KOPT-K1 (cell line): ENCODE data around the gene LRP1B.

ENCODE experiments used
- H3K27ac ChIP-seq: fragments of 200-600 bp; sonication (generic); 2 replicates; pipeline ENCODE4 v1.5.1; 2016; ENCODE audit warnings: antibody characterized with exemption, mild to moderate bottlenecking, low read depth, low read length; ENCODE audit not compliant: poor library complexity, severe bottlenecking
- H3K36me3 ChIP-seq: fragments of 200-600 bp; sonication (generic); 2 replicates; pipeline ENCODE4 v1.5.1; 2017; ENCODE audit warnings: antibody characterized with exemption, mild to moderate bottlenecking, low read length, moderate library complexity; ENCODE audit not compliant: insufficient read depth
- H3K9me3 ChIP-seq: fragments of 200-600 bp; sonication (generic); 2 replicates; pipeline ENCODE4 v1.5.1; 2017; ENCODE audit warnings: antibody characterized with exemption, low read length, mild to moderate bottlenecking; ENCODE audit not compliant: insufficient read depth, poor library complexity, severe bottlenecking

LRP1B gene

GRCh38 chr2:140641163-140641562 is 1489.7 kb downstream of the LRP1B start:
- Histone ChIP-seq H3K36me3 (no peaks in the 10 kb centered on the region), H3K9me3 (no peaks in the 10 kb centered on the region), H3K27ac (no peak overlapping the region)

GRCh38 chr2:140639628-140640027 is 1491.2 kb downstream of the LRP1B start:
- H3K36me3 ChIP-seq: no peaks in the 10 kb centered on the region
- H3K9me3 ChIP-seq: no peaks in the 10 kb centered on the region
- no peak overlapping the region for H3K27ac ChIP-seq

GRCh38 chr2:140630557-140630956 is 1500.3 kb downstream of the LRP1B start:
- no peaks in the 10 kb centered on the region for H3K9me3 ChIP-seq
- H3K36me3 ChIP-seq: no peaks in the 10 kb centered on the region
- no peak overlapping the region for H3K27ac ChIP-seq

GRCh38 chr2:140627885-140628284 is 1502.9 kb downstream of the LRP1B start:
- H3K27ac ChIP-seq: no peak overlapping the region
- H3K9me3 ChIP-seq: no peaks in the 10 kb centered on the region
- H3K36me3 ChIP-seq: no peaks in the 10 kb centered on the region

- H3K9me3 ChIP-seq: no peaks in the 10 kb centered on the region
- H3K36me3 ChIP-seq: no peaks in the 10 kb centered on the region
- no peak overlapping the region for H3K27ac ChIP-seq
Observed at GRCh38 chr2:140627136-140627535, 1503.7 kb downstream of the LRP1B start.

GRCh38 chr2:140624200-140624599 is 1506.6 kb downstream of the LRP1B start:
- no peaks in the 10 kb centered on the region for H3K9me3 ChIP-seq
- H3K36me3 ChIP-seq: no peaks in the 10 kb centered on the region
- H3K27ac ChIP-seq: no peak overlapping the region

- Histone ChIP-seq H3K27ac (no peak overlapping the region), H3K36me3 (no peaks in the 10 kb centered on the region), H3K9me3 (no peaks in the 10 kb centered on the region)
Observed at GRCh38 chr2:140621583-140622362, 1509.0 kb downstream of the LRP1B start.

GRCh38 chr2:140604788-140605187 is 1526.0 kb downstream of the LRP1B start:
- H3K36me3 ChIP-seq: no peaks in the 10 kb centered on the region
- H3K9me3 ChIP-seq: no peaks in the 10 kb centered on the region
- H3K27ac ChIP-seq: no peak overlapping the region

GRCh38 chr2:140604096-140604495 is 1526.7 kb downstream of the LRP1B start:
- Histone ChIP-seq H3K9me3 (no peaks in the 10 kb centered on the region), H3K27ac (no peak overlapping the region), H3K36me3 (no peaks in the 10 kb centered on the region)

GRCh38 chr2:140603416-140603815 is 1527.4 kb downstream of the LRP1B start:
- Histone ChIP-seq H3K36me3 (no peaks in the 10 kb centered on the region), H3K9me3 (no peaks in the 10 kb centered on the region), H3K27ac (no peak overlapping the region)

GRCh38 chr2:140601801-140602200 is 1529.0 kb downstream of the LRP1B start:
- H3K36me3 ChIP-seq: no peaks in the 10 kb centered on the region
- H3K9me3 ChIP-seq: no peaks in the 10 kb centered on the region
- H3K27ac ChIP-seq: no peak overlapping the region

- Histone ChIP-seq H3K36me3 (no peaks in the 10 kb centered on the region), H3K27ac (no peak overlapping the region), H3K9me3 (no peaks in the 10 kb centered on the region)
Observed at GRCh38 chr2:140601342-140601741, 1529.5 kb downstream of the LRP1B start.

- Histone ChIP-seq H3K36me3 (no peaks in the 10 kb centered on the region), H3K27ac (no peak overlapping the region), H3K9me3 (no peaks in the 10 kb centered on the region)
Observed at GRCh38 chr2:140600116-140600515, 1530.7 kb downstream of the LRP1B start.

- H3K27ac ChIP-seq: no peak overlapping the region
- no peaks in the 10 kb centered on the region for H3K36me3 ChIP-seq
- H3K9me3 ChIP-seq: no peaks in the 10 kb centered on the region
Observed at GRCh38 chr2:140597836-140598235, 1533.0 kb downstream of the LRP1B start.

- Histone ChIP-seq H3K9me3 (no peaks in the 10 kb centered on the region), H3K27ac (no peak overlapping the region), H3K36me3 (no peaks in the 10 kb centered on the region)
Observed at GRCh38 chr2:140597205-140597604, 1533.6 kb downstream of the LRP1B start.

GRCh38 chr2:140596447-140596846 is 1534.4 kb downstream of the LRP1B start:
- H3K9me3 ChIP-seq: no peaks in the 10 kb centered on the region
- H3K27ac ChIP-seq: no peak overlapping the region
- no peaks in the 10 kb centered on the region for H3K36me3 ChIP-seq
